ENCODE measurements around the gene NBEA.

Gene NBEA

GRCh38 chr13:35411059-35411744, 469.1 kb downstream of the NBEA start:
- no peak for DNase-seq

GRCh38 chr13:35448465-35448864, 506.4 kb downstream of the NBEA start:
- DNase-seq: no peak

DNA sequence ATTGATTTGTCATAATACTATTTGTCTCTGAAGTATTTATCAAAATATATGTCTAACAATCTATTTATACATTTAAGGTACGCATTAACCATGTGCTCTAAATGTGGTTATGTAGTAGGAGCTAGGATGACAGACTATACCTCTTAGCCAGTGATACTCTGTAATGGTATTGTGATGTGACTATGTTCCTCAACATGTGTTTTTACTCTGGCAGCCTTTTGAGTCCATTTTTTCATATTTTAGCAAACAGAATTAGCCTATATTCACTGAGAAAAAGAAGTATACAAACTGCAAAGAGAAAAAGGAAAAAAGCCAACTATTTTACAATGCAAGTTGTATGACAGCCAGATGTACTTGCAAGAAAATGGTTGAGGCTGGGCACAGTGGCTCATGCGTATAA, 507.8 kb downstream of the NBEA start:
- DNase-seq: no peak

- DNase-seq: no peak
Observed at GRCh38 chr13:35455022-35455421, 513.0 kb downstream of the NBEA start.

- no peak for DNase-seq
Observed at GRCh38 chr13:35457258-35457657, 515.2 kb downstream of the NBEA start.

DNA sequence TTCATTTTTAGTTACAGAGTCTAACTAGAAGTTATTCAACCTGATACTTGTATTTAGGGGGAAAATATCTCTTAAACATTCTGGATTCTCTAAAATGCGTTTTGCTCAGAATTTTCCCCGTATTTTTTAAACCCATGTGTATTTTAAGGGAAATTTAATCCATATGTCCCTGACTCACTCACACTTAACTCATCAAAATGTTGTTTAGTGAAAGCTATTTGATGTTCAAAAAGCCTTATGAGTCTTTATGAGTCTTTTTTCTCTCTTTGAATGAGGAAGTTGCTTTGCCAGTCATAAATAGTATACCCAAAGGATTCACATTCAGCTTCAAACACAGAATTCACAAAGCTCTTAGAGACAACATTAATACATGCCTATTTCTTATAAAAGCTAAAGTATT, 518.0 kb downstream of the NBEA start:
- no peak for DNase-seq

- no peak for DNase-seq
Observed at GRCh38 chr13:35465371-35465770, 523.3 kb downstream of the NBEA start.

DNA sequence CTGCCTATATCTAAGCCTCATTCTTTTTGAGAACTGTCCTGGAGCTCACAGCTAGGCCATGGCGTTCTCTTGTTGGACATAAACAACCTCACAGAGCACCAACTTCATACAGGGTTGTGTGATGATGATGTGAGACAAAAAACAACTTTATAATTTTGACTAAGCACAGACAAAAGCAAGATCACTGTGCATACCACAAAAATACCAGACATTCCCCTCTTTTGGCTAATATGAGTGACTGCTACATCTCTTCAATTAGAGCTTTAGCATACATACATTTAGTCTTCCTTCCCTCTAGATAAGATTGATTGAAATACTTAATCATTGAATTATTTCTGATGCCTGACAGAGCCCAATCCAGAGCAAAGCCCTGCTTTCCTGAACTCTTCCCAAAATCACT, 526.1 kb downstream of the NBEA start:
- no peak for DNase-seq

DNA sequence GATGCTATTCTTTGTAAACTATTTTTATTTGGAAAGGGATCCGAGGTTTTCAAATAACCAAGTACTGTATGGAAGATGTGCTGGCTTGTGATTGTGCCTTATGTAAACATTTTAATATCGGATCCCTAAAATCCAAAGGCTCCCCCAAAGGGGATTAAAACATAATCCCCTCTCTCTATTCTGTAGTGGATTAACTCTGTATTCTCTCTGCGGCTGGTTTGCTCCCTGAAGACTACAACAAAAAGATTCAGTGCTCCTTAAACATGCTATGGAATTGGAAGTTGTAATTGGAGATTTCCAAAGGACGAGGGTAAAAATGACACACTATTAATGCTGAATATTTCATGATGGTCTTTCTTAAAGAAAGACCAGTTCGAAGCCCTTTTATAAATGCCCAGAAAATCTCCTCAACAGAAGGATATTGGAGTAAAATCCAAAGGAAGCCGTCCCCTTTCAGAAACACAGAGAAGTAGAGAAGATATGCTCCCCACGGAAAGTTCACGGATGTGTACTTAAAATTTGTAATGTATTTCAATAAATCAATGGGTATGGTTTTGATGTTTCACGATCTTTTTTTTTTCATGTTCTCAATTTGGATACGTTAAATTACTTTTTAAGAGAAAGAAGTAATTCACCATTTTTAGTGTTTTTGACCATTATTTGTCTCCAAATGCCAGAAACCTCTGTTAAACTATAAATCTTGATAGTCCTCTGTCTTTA, 527.9 kb downstream of the NBEA start:
- DNase-seq: no peak

DNA sequence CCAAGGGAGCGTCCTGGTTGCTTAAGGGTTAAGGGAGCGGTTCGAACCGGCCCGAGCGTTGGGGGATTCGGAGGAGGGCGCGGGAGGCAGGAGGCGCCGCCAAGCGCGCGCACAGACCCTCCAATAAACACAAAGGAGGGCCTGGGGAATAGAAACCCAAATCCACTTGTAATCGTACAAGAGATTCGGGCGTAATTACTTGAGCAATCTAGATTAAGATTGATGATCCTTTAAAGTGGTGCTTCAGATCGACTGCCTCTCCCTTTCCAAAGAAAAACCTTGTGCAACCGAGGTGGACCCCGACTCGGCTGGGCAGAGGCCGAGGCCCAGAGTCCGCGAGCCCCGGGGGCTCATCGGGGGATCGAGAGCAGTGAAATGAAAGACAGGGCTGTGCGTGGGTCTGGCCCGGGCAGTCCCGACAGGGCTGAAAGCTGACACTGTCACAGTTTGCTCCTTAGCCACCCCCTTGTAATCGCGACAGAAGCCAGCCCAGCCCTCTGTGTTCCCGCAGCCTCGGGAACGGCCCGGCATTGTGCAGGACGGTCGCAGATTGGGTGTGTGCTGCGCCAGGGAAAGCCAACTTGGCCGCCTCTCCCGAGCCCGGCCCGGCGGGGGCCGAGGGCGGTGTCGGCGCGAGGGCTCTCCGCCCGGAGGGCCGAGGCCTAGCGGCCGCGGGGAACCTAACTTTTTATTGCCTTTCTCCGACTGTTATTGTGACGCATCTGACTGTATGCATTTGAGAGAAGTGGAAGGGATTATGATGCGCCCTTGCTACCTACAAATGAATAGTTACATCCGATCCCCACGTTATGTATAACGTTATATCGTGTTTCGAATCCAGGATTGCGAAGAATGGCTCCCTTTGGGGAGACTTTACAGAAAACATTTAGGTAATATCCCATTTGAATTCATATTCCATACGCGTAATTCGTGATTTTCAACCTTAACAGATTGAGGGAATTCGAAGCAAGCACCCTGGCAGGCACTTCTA, 528.9 kb downstream of the NBEA start:
- DNase-seq: peak; percentile 33

- no peak for DNase-seq
Observed at GRCh38 chr13:35471706-35472322, 529.7 kb downstream of the NBEA start.

DNA sequence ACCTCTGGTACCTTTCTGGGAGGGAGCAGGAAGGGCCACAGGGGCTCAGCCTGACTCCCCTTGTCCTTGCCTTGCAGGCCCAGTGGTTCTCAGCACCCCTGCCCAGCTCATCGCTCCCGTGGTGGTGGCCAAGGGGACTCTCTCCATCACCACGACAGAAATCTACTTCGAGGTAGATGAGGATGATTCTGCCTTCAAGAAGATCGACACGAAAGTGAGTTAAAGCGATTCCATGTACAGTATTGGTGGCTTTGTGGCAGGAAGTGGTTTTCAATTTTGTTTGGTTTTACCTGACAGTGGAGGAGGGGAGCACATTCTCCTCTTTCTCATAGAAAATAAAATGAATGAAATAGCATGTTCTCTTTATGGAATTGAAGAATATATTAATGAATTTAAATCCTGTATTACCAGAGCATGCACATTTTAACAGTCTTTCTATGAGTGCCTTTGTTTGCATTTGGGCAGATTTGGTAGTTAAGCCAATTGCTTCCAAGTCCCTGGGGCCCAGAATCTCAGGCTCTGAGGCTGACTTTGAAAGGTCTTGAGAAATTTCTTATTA, 530.3 kb downstream of the NBEA start:
- no peak for DNase-seq

DNA sequence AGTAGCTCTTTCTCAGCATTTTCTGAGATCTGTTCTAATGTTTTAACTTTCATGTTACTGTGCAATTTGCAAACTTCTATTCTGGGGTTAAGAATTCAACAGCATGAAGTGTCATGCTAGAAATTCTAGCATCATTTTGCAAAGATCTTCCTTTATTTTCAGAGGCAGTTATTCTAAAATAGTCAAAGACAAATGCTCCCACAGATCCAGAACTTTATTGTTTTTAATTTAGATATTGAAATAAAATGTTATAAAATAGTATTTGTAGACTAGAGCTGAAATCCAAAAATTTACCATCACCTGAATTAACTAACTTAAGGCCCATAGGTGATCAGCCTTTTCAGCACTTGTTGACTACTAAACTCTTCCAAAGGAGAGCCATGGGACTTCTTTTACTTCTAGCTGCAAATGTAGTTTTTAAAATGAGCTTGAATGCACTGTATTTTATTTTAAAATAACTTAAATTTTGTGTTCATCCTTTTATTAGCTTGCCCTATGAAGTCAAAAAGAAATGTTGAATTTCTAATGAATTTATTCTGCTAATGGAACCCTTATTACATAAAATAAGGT, 531.2 kb downstream of the NBEA start:
- DNase-seq: no peak

- no peak for DNase-seq
Observed at GRCh38 chr13:35473802-35474201, 531.7 kb downstream of the NBEA start.

DNA sequence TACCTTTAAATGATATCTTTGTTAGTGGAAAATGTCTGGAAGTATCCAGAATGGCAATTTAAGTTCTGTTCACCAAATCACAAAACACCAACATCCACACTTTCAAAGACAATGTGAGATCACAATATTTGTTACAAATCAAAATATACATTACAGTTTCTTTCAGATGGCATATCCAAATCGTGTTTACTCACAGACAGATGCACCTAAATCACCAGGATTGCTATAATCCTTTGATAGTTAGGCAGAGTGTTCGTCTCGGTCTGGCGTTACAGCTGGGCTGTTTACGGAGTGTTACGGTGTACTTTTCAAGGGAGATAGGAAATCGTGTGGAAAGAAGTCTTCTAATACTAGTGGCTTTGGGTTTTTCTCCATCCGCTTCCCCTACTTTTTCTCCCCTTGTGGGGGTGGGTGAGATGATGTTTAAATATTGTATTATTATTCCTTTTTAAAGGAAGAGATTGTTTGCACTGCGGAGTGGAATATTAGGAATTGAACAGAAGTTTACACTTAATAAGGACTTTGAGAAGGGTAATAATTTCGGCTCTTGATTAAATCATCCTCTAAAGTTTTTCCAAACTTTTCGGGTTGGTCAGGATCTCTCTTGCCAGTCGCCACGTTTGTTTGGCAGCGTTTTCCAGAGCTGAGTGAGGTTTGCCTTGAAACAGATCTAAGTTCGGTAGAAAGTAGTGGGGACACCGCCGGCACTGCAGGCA, 532.6 kb downstream of the NBEA start:
- DNase-seq: no peak

DNA sequence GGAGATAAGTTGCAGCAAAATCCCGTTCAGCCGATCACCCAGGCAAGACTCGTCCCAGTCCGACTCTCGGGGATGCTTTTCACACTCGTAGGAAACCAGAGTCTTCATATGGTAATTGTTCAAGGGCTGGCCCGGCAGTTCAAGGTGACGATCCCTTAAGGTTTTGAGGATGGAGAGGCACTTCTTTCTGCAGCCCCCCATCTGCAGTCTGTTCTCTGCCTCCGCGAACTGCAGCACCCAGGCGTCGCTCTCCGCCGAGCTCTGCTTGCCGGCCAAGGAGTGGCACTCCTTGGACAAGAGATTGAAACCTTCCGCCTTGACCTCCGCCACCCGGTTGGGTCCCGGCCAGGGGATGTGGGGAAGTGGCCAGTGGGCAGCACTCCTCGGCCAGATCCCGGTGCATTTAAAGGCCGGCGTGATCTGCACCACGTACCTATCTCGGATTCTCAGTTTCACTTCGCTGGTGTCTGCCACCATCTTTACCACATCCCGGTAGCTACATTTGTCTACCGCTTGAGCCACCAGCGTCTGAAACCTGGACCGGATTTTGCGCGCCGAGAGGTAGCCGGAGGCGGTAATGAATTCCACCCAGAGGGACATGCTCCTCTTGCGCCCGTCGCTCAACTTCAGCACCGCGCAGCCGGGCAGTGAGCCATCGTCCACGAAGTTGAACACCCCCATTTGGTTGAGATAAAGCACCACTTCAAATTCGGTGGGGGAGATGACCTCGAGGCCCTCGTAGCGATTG, 533.3 kb downstream of the NBEA start:
- no peak for DNase-seq

- peak; percentile 53 for DNase-seq
Observed at GRCh38 chr13:35475960-35476943, 534.2 kb downstream of the NBEA start, which contains the start of gene MAB21L1. TSS of gene MAB21L1 (minus strand) at chr13:35476689. CDS start at chr13:35476138, 551 bp downstream.

DNA sequence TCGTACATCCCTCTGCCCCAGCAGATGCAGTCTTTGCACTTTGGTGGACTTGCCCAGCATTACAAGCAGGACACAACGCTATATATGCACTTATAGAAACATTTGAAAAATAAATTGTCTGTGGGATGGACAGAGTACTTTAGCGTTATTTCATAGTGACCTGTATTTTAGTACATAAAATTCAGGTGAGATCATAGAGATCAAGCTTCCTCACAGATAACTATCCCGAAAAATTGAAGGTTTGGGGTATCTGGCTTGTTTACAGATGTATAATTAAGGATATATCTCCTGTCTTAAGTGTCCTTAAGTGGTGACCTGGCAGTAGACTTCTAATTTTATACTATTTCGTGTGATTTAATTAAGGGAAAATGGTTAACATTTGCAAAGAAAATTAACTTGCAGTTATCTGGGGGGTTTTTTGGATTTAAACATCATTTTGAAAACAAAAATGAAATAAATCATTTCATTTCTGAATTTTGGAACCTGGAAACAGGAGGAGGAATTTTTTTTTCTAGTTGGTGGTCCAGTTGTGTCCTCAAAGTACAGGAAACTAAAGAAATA, 535.4 kb downstream of the NBEA start:
- DNase-seq: no peak
